Measurements from ENCODE around the gene CDH23.

- no peak for TF ChIP-seq CTCF (IDR thresholded peaks at IDR 0.05)
- TF ChIP-seq POLR2AphosphoS5 (IDR thresholded peaks at IDR 0.05), result no peak
Observed at GRCh38 chr10:71627230-71627939, 230.7 kb downstream of the CDH23 start.
